Naive thymus-derived CD4-positive, alpha-beta T cell (primary cell): ENCODE measurements around the gene TOMM22. TPM values are rescaled to one million over a fixed set of nuclear protein-coding genes. Genes with fewer than 3 reads are reported as not detected.
"Not testable (repeated sequence)": the region's sequence is repeated elsewhere in the genome, so short reads cannot be mapped to it uniquely, and the experiment has no call there.

Experiments
- ATAC-seq: fragments of 150-1000 bp; cut with Tn5 transposase; 2 replicates; pipeline ENCODE4 v1.10.0; 2021; ENCODE audit warnings: mild to moderate bottlenecking, moderate library complexity
- CTCF ChIA-PET: fragments of 350-600 bp; sonication (Branson Sonifier 250); formaldehyde crosslinking; loops from one replicate; lab custom pipeline; 2021; ENCODE audit warnings: antibody characterized with exemption; lab: Charles Lee
- POLR2A ChIA-PET: fragments of 350-600 bp; sonication (Branson Sonifier 250); formaldehyde crosslinking; loops from one replicate; lab custom pipeline; 2021; ENCODE audit warnings: antibody characterized with exemption, inconsistent platforms; lab: Charles Lee
- DNase-seq, 9 donors: peaks; one replicate each; pipeline versions ENCODE4 v3.0.0 to v3.0.0-alpha.2; 2020 to 2022; ENCODE audit warnings: mixed read lengths in 1 of 9
- H3K27ac ChIP-seq: one replicate; pipeline ENCODE4 v1.7.0; 2013; ENCODE audit warnings: mild to moderate bottlenecking, low read depth, low read length, moderate library complexity
- H3K27me3 ChIP-seq, 2 donors: one replicate each; pipeline ENCODE4 v1.7.0; 2013; ENCODE audit warnings: low read length in 2 of 2, mild to moderate bottlenecking in 2 of 2, moderate library complexity in 2 of 2; ENCODE audit not compliant: control insufficient read depth in 2 of 2, insufficient read depth in 2 of 2
- H3K36me3 ChIP-seq, 3 experiments: 1 replicate in 2 of 3; 2 replicates in 1 of 3; pipeline ENCODE4 v1.7.0; 2013; ENCODE audit warnings: low read length in 3 of 3, mild to moderate bottlenecking in 3 of 3, moderate library complexity in 1 of 3; ENCODE audit not compliant: insufficient read depth in 3 of 3, control insufficient read depth in 2 of 3
- H3K4me1 ChIP-seq, 2 donors: one replicate each; pipeline ENCODE4 v1.7.0; 2013; ENCODE audit warnings: low read length in 2 of 2, mild to moderate bottlenecking in 2 of 2, moderate library complexity in 1 of 2; ENCODE audit not compliant: control insufficient read depth in 2 of 2, insufficient read depth in 2 of 2
- H3K4me3 ChIP-seq: 2 replicates; pipeline ENCODE4 v1.7.0; 2013; ENCODE audit warnings: mild to moderate bottlenecking, low read length
- H3K9me3 ChIP-seq, 3 experiments: 1 replicate in 2 of 3; 2 replicates in 1 of 3; pipeline ENCODE4 v1.7.0; 2013; ENCODE audit warnings: low read length in 3 of 3; ENCODE audit not compliant: control insufficient read depth in 2 of 3
- H3K27ac Mint-ChIP-seq, 9 donors: one replicate each; pipeline ENCODE4 v1.8.0; 2020 to 2022; ENCODE audit warnings: mixed read lengths in 9 of 9, mild to moderate bottlenecking in 8 of 9, moderate library complexity in 5 of 9, inconsistent platforms in 2 of 9
- H3K27me3 Mint-ChIP-seq, 5 donors: one replicate each; pipeline ENCODE4 v1.8.0; 2021 to 2022; ENCODE audit warnings: mixed read lengths in 5 of 5, mild to moderate bottlenecking in 1 of 5
- H3K36me3 Mint-ChIP-seq, 5 donors: one replicate each; pipeline ENCODE4 v1.8.0; 2020 to 2022; ENCODE audit warnings: mixed read lengths in 5 of 5, mild to moderate bottlenecking in 3 of 5, inconsistent platforms in 1 of 5
- H3K4me1 Mint-ChIP-seq, 7 donors: one replicate each; pipeline ENCODE4 v1.8.0; 2020 to 2022; ENCODE audit warnings: mixed read lengths in 7 of 7, mild to moderate bottlenecking in 3 of 7, inconsistent platforms in 1 of 7
- H3K4me3 Mint-ChIP-seq, 10 donors: one replicate each; pipeline ENCODE4 v1.8.0; 2020 to 2022; ENCODE audit warnings: mild to moderate bottlenecking in 10 of 10, mixed read lengths in 10 of 10, moderate library complexity in 6 of 10, inconsistent platforms in 2 of 10
- H3K9me3 Mint-ChIP-seq, 11 donors: one replicate each; pipeline ENCODE4 v1.8.0; 2020 to 2022; ENCODE audit warnings: mixed read lengths in 11 of 11, mild to moderate bottlenecking in 4 of 11, inconsistent platforms in 1 of 11, moderate library complexity in 1 of 11
- intact Hi-C, 2 donors: fragments of 100-400 bp; cut with micrococcal nuclease; formaldehyde crosslinking; loops; one replicate each; pipeline ENCODE4 v1.15.1; 2023
- polyA plus RNA-seq, 2 donors: library from polyadenylated mRNA; unstranded; fragments of 300-500 nt; fragmentation: Illumina TruSeq; gene quantifications; one replicate each; pipeline ENCODE4 v1.2.3, GENCODE V29; 2021
- total RNA-seq, 6 experiments: library from RNA in 5 of 6; stranded (reverse) in 5 of 6; gene quantifications; 1 replicate in 5 of 6; 2 replicates in 1 of 6; pipeline ENCODE4 v1.2.3 and lab custom pipeline; 2021 to 2026

Gene TOMM22
- total RNA-seq = 10 to 100 TPM; 45.0 to 92.4 (median 50.6) TPM
- polyA plus RNA-seq = 10 to 100 TPM; 47.3 to 53.1 TPM
- total RNA-seq (lab: John Stamatoyannopoulos, UW) = 47.0 reads per million, percentile 70 among the genes with 10 or more reads in this experiment

GRCh38 chr22:38681582-38682335 lies at the start of gene TOMM22:
Gene TOMM22 (plus strand): TSS chr22:38681957. CDS start chr22:38681979, 22 bp downstream.
- H3K36me3 ChIP-seq = peaks cover 0 to 43% (median 8%) of the 10 kb centered on the region in 3 experiments
- H3K27me3 ChIP-seq = no peaks in the 10 kb centered on the region
- H3K4me3 ChIP-seq = peak within 1 kb of the TSS; percentile 85
- intact Hi-C loops = loop anchor here (1.0 to 5.0 kb wide), 7 partner anchors 19 to 625 kb away; partner anchors contain the start of genes GTPBP1 (in 2 of the 2), CBY1 (in 1 of the 2), DDX17 (in 1 of the 2) and FAM227A (in 1 of the 2)
- Mint-ChIP-seq H3K4me1 (peaks cover 12 to 28% (median 24%) of the 10 kb centered on the region in 7 donors), H3K27ac (peak within 1 kb of the TSS; percentile 89 to 99 (median 98)), H3K27me3 (no peaks in the 10 kb centered on the region), H3K4me3 (peak within 1 kb of the TSS; percentile 93 to 100 (median 99)), H3K36me3 (peaks cover 0 to 20% (median 12%) of the 10 kb centered on the region in 5 donors), H3K9me3 (peaks cover 0 to 2% (median 0%) of the 10 kb centered on the region in 11 donors)
- DNase-seq (peak; percentile 74 to 88 (median 83)), ATAC-seq (peak; percentile 98)
- ChIA-PET POLR2A (interaction anchor here (0.5 to 3.7 kb wide), 17 partner anchors 8 to 629 kb away, joined by 3 to 34 read pairs (median 4); partner anchors contain the start of genes CBY1, GTPBP1 and JOSD1), CTCF (interaction anchor here (0.5 to 2.4 kb wide), 10 partner anchors 8 to 613 kb away, joined by 3 to 22 read pairs (median 4); partner anchors contain the start of genes GTPBP1 and JOSD1)
- peaks cover 5 to 11% of the 10 kb centered on the region in 2 donors for H3K4me1 ChIP-seq
- H3K27ac ChIP-seq = peak within 1 kb of the TSS; percentile 87
- no peaks in the 10 kb centered on the region for H3K9me3 ChIP-seq

- H3K9me3 Mint-ChIP-seq = no peaks in the 10 kb centered on the region
These were observed 49.2 kb upstream of the TOMM22 start for GRCh38 chr22:38632528-38632927.

GRCh38 chr22:38638216-38638615 lies 43.5 kb upstream of the TOMM22 start:
- DNase-seq = no peak
- CTCF ChIA-PET = no interaction called here
- no peaks in the 10 kb centered on the region for H3K27me3 ChIP-seq
- no peaks in the 10 kb centered on the region for H3K9me3 ChIP-seq
- Mint-ChIP-seq H3K36me3 (no peaks in the 10 kb centered on the region), H3K4me3 (no peak overlapping the region), H3K4me1 (no peaks in the 10 kb centered on the region), H3K27me3 (peaks cover 4 to 18% (median 7%) of the 10 kb centered on the region in 5 donors), H3K9me3 (no peaks in the 10 kb centered on the region), H3K27ac (no peak overlapping the region)
- intact Hi-C loops = no loop called here
- ATAC-seq = no peak
- H3K4me1 ChIP-seq = no peaks in the 10 kb centered on the region
- no peak overlapping the region for H3K4me3 ChIP-seq
- H3K36me3 ChIP-seq = no peaks in the 10 kb centered on the region
- no peak overlapping the region for H3K27ac ChIP-seq
- POLR2A ChIA-PET = no interaction called here

More at GRCh38 chr22:38632528-38632927, 49.2 kb upstream of the TOMM22 start:
- Mint-ChIP-seq H3K27me3 (peaks cover 0 to 3% (median 0%) of the 10 kb centered on the region in 5 donors), H3K36me3 (no peaks in the 10 kb centered on the region), H3K4me3 (no peak overlapping the region), H3K4me1 (peaks cover 8 to 16% (median 14%) of the 10 kb centered on the region in 7 donors), H3K27ac (peak overlapping the region in 1 of 9 donors; percentile 13)
- intact Hi-C loops = no loop called here
- no peak for ATAC-seq
- Histone ChIP-seq H3K4me1 (peaks cover 0 to 5% of the 10 kb centered on the region in 2 donors), H3K27me3 (no peaks in the 10 kb centered on the region), H3K27ac (no peak overlapping the region), H3K36me3 (no peaks in the 10 kb centered on the region), H3K4me3 (no peak overlapping the region), H3K9me3 (no peaks in the 10 kb centered on the region)
- POLR2A ChIA-PET = no interaction called here
- CTCF ChIA-PET = no interaction called here
- DNase-seq = no peak

- DNase-seq (no peak), ATAC-seq (no peak)
- no peaks in the 10 kb centered on the region for H3K36me3 ChIP-seq
- no peak overlapping the region for H3K4me3 ChIP-seq
- H3K9me3 Mint-ChIP-seq = no peaks in the 10 kb centered on the region
- H3K27ac Mint-ChIP-seq = no peak overlapping the region
- no peaks in the 10 kb centered on the region for H3K4me1 Mint-ChIP-seq
- H3K4me3 Mint-ChIP-seq = no peak overlapping the region
- ChIA-PET POLR2A (no interaction called here), CTCF (no interaction called here)
- no peaks in the 10 kb centered on the region for H3K9me3 ChIP-seq
- intact Hi-C loops = no loop called here
- no peaks in the 10 kb centered on the region for H3K4me1 ChIP-seq
- no peaks in the 10 kb centered on the region for H3K36me3 Mint-ChIP-seq
- no peak overlapping the region for H3K27ac ChIP-seq
- no peaks in the 10 kb centered on the region for H3K27me3 ChIP-seq
- H3K27me3 Mint-ChIP-seq = peaks cover 4 to 18% (median 10%) of the 10 kb centered on the region in 5 donors
These were observed 43.0 kb upstream of the TOMM22 start for GRCh38 chr22:38638728-38639127.

GRCh38 chr22:38641476-38642040 lies 40.2 kb upstream of the TOMM22 start:
- Mint-ChIP-seq H3K27ac (no peak overlapping the region), H3K9me3 (no peaks in the 10 kb centered on the region), H3K4me3 (no peak overlapping the region), H3K4me1 (no peaks in the 10 kb centered on the region), H3K27me3 (peaks cover 4 to 22% (median 7%) of the 10 kb centered on the region in 5 donors), H3K36me3 (no peaks in the 10 kb centered on the region)
- Histone ChIP-seq H3K27ac (no peak overlapping the region), H3K36me3 (no peaks in the 10 kb centered on the region), H3K27me3 (no peaks in the 10 kb centered on the region), H3K4me1 (no peaks in the 10 kb centered on the region), H3K9me3 (no peaks in the 10 kb centered on the region), H3K4me3 (no peak overlapping the region)
- ATAC-seq (no peak), DNase-seq (no peak)
- ChIA-PET POLR2A (interaction anchor here (0.5 to 0.7 kb wide), 2 partner anchors 13 to 40 kb away, joined by 3 to 4 read pairs; partner anchors contain the start of gene TOMM22), CTCF (no interaction called here)
- intact Hi-C loops = no loop called here

GRCh38 chr22:38644245-38644644 lies 37.5 kb upstream of the TOMM22 start:
- POLR2A ChIA-PET, H3K36me3 Mint-ChIP-seq, H3K4me1 Mint-ChIP-seq, H3K4me3 ChIP-seq, H3K36me3 ChIP-seq, H3K27ac ChIP-seq, H3K9me3 ChIP-seq, CTCF ChIA-PET, intact Hi-C loops, H3K4me3 Mint-ChIP-seq, H3K9me3 Mint-ChIP-seq, H3K27me3 ChIP-seq, H3K4me1 ChIP-seq, DNase-seq, H3K27ac Mint-ChIP-seq: not testable (repeated sequence)
- peaks cover 4 to 27% (median 7%) of the 10 kb centered on the region in 5 donors for H3K27me3 Mint-ChIP-seq
- peak; percentile 70 for ATAC-seq
